ENCODE data around the gene RHD.

DNA sequence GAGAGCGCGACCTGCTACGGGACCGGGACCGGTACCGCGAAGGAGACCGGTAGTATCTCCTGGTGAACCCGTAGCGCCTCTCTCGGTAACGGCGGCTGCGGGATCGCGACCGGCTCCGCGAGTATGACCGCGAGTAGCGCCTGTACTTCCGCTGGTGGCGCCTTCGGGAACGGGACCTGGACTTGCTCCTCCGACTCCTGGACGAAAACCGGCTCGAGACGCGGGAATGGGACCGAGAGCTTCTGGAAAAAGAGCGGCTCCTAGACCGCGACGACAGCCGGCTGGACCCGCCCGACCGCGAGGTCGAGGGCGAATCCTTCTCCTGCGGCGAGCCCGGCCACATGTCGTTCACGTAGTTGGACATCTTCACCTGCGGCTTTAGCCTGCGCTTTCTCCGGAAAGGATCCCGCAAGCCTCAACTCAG is 25.7 kb upstream of the RHD start:
- TF ChIP-seq FOXJ3 (CRISPR knock-in tag; IDR thresholded peaks at IDR 0.05) (no peak), NFIC (IDR thresholded peaks at IDR 0.05; ENCODE audit: borderline replicate concordance) (no peak), SMC3 (IDR thresholded peaks at IDR 0.05; ENCODE audit: low read depth, low read length) (no peak), POLR2AphosphoS5 (IDR thresholded peaks at IDR 0.05; ENCODE audit: low read depth, low read length) (no peak), RFX5 (IDR thresholded peaks at IDR 0.05; ENCODE audit: low read length) (no peak), EZH2phosphoT487 (IDR thresholded peaks at IDR 0.05; ENCODE audit: borderline replicate concordance, low read depth) (no peak), TEAD4 (IDR thresholded peaks at IDR 0.05; ENCODE audit: borderline replicate concordance, insufficient read depth) (no peak), TAF1 (IDR thresholded peaks at IDR 0.05; ENCODE audit: borderline replicate concordance, low read depth, low read length) (no peak), RAD21 (IDR thresholded peaks at IDR 0.05; ENCODE audit: low read length) (no peak), ELF1 (IDR thresholded peaks at IDR 0.05) (no peak), GABPA (IDR thresholded peaks at IDR 0.05; ENCODE audit: low read depth) (no peak)
- TF ChIP-seq, protein P1, sequence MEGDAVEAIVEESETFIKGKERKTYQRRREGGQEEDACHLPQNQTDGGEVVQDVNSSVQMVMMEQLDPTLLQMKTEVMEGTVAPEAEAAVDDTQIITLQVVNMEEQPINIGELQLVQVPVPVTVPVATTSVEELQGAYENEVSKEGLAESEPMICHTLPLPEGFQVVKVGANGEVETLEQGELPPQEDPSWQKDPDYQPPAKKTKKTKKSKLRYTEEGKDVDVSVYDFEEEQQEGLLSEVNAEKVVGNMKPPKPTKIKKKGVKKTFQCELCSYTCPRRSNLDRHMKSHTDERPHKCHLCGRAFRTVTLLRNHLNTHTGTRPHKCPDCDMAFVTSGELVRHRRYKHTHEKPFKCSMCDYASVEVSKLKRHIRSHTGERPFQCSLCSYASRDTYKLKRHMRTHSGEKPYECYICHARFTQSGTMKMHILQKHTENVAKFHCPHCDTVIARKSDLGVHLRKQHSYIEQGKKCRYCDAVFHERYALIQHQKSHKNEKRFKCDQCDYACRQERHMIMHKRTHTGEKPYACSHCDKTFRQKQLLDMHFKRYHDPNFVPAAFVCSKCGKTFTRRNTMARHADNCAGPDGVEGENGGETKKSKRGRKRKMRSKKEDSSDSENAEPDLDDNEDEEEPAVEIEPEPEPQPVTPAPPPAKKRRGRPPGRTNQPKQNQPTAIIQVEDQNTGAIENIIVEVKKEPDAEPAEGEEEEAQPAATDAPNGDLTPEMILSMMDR (IDR thresholded peaks at IDR 0.05): no peak
- TF ChIP-seq, protein P2, sequence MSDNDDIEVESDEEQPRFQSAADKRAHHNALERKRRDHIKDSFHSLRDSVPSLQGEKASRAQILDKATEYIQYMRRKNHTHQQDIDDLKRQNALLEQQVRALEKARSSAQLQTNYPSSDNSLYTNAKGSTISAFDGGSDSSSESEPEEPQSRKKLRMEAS (IDR thresholded peaks at IDR 0.05; ENCODE audit: low read depth): no peak
- TF ChIP-seq, protein P3, sequence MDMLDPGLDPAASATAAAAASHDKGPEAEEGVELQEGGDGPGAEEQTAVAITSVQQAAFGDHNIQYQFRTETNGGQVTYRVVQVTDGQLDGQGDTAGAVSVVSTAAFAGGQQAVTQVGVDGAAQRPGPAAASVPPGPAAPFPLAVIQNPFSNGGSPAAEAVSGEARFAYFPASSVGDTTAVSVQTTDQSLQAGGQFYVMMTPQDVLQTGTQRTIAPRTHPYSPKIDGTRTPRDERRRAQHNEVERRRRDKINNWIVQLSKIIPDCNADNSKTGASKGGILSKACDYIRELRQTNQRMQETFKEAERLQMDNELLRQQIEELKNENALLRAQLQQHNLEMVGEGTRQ (IDR thresholded peaks at IDR 0.05; ENCODE audit: borderline replicate concordance, low read depth, low read length): no peak

Data from SK-N-SH (cell line).